HepG2 (cell line): Measurements from ENCODE around the gene CDK15. TPM values are rescaled to one million over a fixed set of nuclear protein-coding genes. Genes with fewer than 3 reads are reported as not detected.

ENCODE experiments used
- ATAC-seq: fragments of 200-7000 bp; cut with Tn5 transposase; 3 replicates; pipeline ENCODE4 v1.9.1; 2020; ENCODE audit warnings: mild to moderate bottlenecking, moderate library complexity
- BruUV-seq: library from RNA; stranded (reverse); fragments of 400-500 nt; replicated peaks from 2 replicates; lab custom pipeline; 2021; lab: Mats Ljungman, UMichigan
- CTCF ChIA-PET: fragments of 300-600 bp; formaldehyde crosslinking; extraction: SDS; loops from one replicate; lab custom pipeline; 2021; ENCODE audit warnings: low total read pairs, inconsistent platforms, low intra/inter-chr PET ratio; lab: Yijun Ruan, JAX
- POLR2A ChIA-PET: fragments of 350-600 bp; sonication (Branson Sonifier 250); formaldehyde crosslinking; loops from one replicate; lab custom pipeline; 2020; ENCODE audit warnings: antibody characterized with exemption, inconsistent platforms; lab: Yijun Ruan, JAX
- DNase-seq: peaks from one replicate; pipeline ENCODE4 v3.0.0-alpha.2; 2015; ENCODE audit warnings: low spot score
- FAIRE-seq: peaks from 3 replicates; lab custom pipeline; 2011; peaks lifted over from hg19 to GRCh38; lab: Jason Lieb, UNC
- H2AFZ ChIP-seq: one replicate; pipeline ENCODE4 v1.6.1; 2011; ENCODE audit warnings: low read length, inconsistent platforms
- H3K27ac ChIP-seq: fragments of 300-600 bp; 3 replicates; pipeline ENCODE4 v1.8.0; 2011; ENCODE audit warnings: mixed run types, mild to moderate bottlenecking, mixed read lengths, low read length, inconsistent platforms; ENCODE audit not compliant: insufficient read depth; ENCODE audit errors: extremely low read length
- H3K27me3 ChIP-seq, 2 experiments: fragments of 200-600 bp in 1 of 2; 2 replicates in 1 of 2; 3 replicates in 1 of 2; pipeline versions ENCODE4 v1.6.0 to v1.8.0; 2011; ENCODE audit warnings: low read length in 2 of 2, mild to moderate bottlenecking in 2 of 2, moderate library complexity in 2 of 2, inconsistent platforms in 1 of 2; ENCODE audit not compliant: insufficient read depth in 2 of 2, control insufficient read depth in 1 of 2
- H3K36me3 ChIP-seq, 2 experiments: fragments of 200-600 bp in 1 of 2; replicated peaks in 1 of 2; 2 replicates in 1 of 2; 3 replicates in 1 of 2; pipeline versions ENCODE4 v1.5.1 to v1.8.0; 2011; ENCODE audit warnings: low read length in 2 of 2, inconsistent platforms in 1 of 2; ENCODE audit not compliant: insufficient read depth in 2 of 2, control insufficient read depth in 1 of 2
- H3K4me1 ChIP-seq: 2 replicates; pipeline ENCODE4 v1.5.1; 2012; ENCODE audit warnings: low read length, inconsistent platforms; ENCODE audit not compliant: insufficient read depth
- H3K4me2 ChIP-seq: 2 replicates; pipeline ENCODE4 v1.6.0; 2011; ENCODE audit warnings: low read depth, low read length, inconsistent platforms
- H3K4me3 ChIP-seq, 3 experiments: fragments of 200-600 bp in 1 of 3; sonication (generic), shearing (Covaris generic) in 1 of 3; replicated peaks in 1 of 3; 2 replicates each; pipeline ENCODE4 v1.5.1; 2011 to 2016; ENCODE audit warnings: low read length in 3 of 3, inconsistent platforms in 2 of 3, low read depth in 2 of 3, mild to moderate bottlenecking in 2 of 3, control low read depth in 1 of 3, mixed read lengths in 1 of 3; ENCODE audit not compliant: insufficient read depth in 1 of 3
- H3K79me2 ChIP-seq: one replicate; pipeline ENCODE4 v1.6.1; 2011; ENCODE audit warnings: low read length, inconsistent platforms; ENCODE audit not compliant: insufficient read depth
- H3K9ac ChIP-seq: 2 replicates; pipeline ENCODE4 v1.6.0; 2011; ENCODE audit warnings: mild to moderate bottlenecking, low read depth, low read length, inconsistent platforms; ENCODE audit not compliant: insufficient read depth
- H3K9me3 ChIP-seq: 2 replicates; pipeline ENCODE4 v1.5.1; 2012; ENCODE audit warnings: mild to moderate bottlenecking, low read length
- H4K20me1 ChIP-seq: 2 replicates; pipeline ENCODE4 v1.6.0; 2011; ENCODE audit warnings: inconsistent platforms, mild to moderate bottlenecking, low read length, moderate library complexity; ENCODE audit not compliant: insufficient read depth
- AHR ChIP-seq: IDR thresholded peaks from 2 replicates; pipeline ENCODE4 v1.6.1; 2018; ENCODE audit warnings: missing genetic modification reagents, missing compliant biosample characterization
- ATRX ChIP-seq: sonication (generic); formaldehyde crosslinking; IDR thresholded peaks from 2 replicates; pipeline ENCODE4 v1.4.0; 2020; ENCODE audit warnings: missing genetic modification reagents, borderline replicate concordance
- CEBPB ChIP-seq: IDR thresholded peaks from 2 replicates; pipeline ENCODE4 v1.6.1; 2011; ENCODE audit warnings: low read depth, low read length, improper control_type of control experiment, borderline replicate concordance
- HMGXB4 ChIP-seq, 2 experiments: sonication (generic) in 1 of 2; formaldehyde crosslinking in 1 of 2; IDR thresholded peaks; 2 replicates each; pipeline versions ENCODE4 v1.4.0 to v1.6.1; 2018 to 2020; ENCODE audit warnings: missing genetic modification reagents in 2 of 2, borderline replicate concordance in 1 of 2, low read depth in 1 of 2, mild to moderate bottlenecking in 1 of 2, missing biosample characterization in 1 of 2
- HNRNPUL1 ChIP-seq: fragments of 200-400 bp; formaldehyde crosslinking; IDR thresholded peaks from 2 replicates; pipeline ENCODE4 v1.6.1; 2017; ENCODE audit warnings: low read depth, mild to moderate bottlenecking, low read length, moderate library complexity
- PRMT3 ChIP-seq: sonication (generic); formaldehyde crosslinking; IDR thresholded peaks from 2 replicates; pipeline ENCODE4 v1.8.1; 2022; ENCODE audit warnings: low read depth, mild to moderate bottlenecking, moderate library complexity, missing genetic modification reagents, borderline replicate concordance
- TGIF2 ChIP-seq: IDR thresholded peaks from 2 replicates; pipeline ENCODE4 v1.6.1; 2016; ENCODE audit warnings: control low read depth, missing compliant biosample characterization
- TRIM24 ChIP-seq: sonication (generic); formaldehyde crosslinking; IDR thresholded peaks from 2 replicates; pipeline ENCODE4 v1.8.0; 2022; ENCODE audit warnings: mild to moderate bottlenecking, missing genetic modification reagents
- ZBTB33 ChIP-seq: sonication (generic); formaldehyde crosslinking; IDR thresholded peaks from 2 replicates; pipeline ENCODE4 v1.4.0; 2020; ENCODE audit warnings: missing genetic modification reagents
- ZBTB8A ChIP-seq: sonication (generic); formaldehyde crosslinking; IDR thresholded peaks from 2 replicates; pipeline ENCODE4 v1.4.0; 2020; ENCODE audit warnings: mild to moderate bottlenecking, low read depth, missing genetic modification reagents, borderline replicate concordance
- ZNF337 ChIP-seq: sonication (generic); formaldehyde crosslinking; IDR thresholded peaks from 2 replicates; pipeline ENCODE4 v1.5.1; 2020; ENCODE audit warnings: missing genetic modification reagents, low read depth, mild to moderate bottlenecking, borderline replicate concordance
- ZNF567 ChIP-seq: sonication (generic); formaldehyde crosslinking; IDR thresholded peaks from 2 replicates; pipeline ENCODE4 v1.8.1; 2023; ENCODE audit warnings: mild to moderate bottlenecking, missing genetic modification reagents, borderline replicate concordance
- ZSCAN20 ChIP-seq: sonication (generic); formaldehyde crosslinking; IDR thresholded peaks from 2 replicates; pipeline ENCODE4 v1.4.0; 2020; ENCODE audit warnings: missing genetic modification reagents, mild to moderate bottlenecking, borderline replicate concordance
- WGBS: methylation state at CpG from one replicate; pipeline ENCODE4 v1.1.6; 2017; ENCODE audit warnings: low lambda C conversion rate; 5-methylcytosine and 5-hydroxymethylcytosine counted together
- in situ Hi-C: cut with HindIII; loops from 2 replicates; pipeline ENCODE4 v1.10.0; 2017; ENCODE audit warnings: low pct_unique_long_range_greater_than_20kb; ENCODE audit not compliant: extremely low pct_ligation_motif_present
- intact Hi-C: fragments of 100-400 bp; cut with micrococcal nuclease; formaldehyde crosslinking; loops from one replicate; pipeline ENCODE4 v1.10.0; 2022; ENCODE audit not compliant: unreplicated experiment
- polyA plus RNA-seq, 8 experiments: library from polyadenylated mRNA; depleted of rRNA in 3 of 8; stranded (reverse) in 7 of 8; unstranded in 1 of 8; fragments of >200 nt; fragmentation: Illumina TruSeq in 4 of 8; extraction: Trizol in 4 of 8; gene quantifications; 2 replicates each; pipeline versions ENCODE4 v1.2.1 to v1.2.3, GENCODE V29; 2011 to 2016; ENCODE audit warnings: low read depth in 4 of 8, missing spikeins in 1 of 8, mixed read lengths in 1 of 8; ENCODE audit not compliant: insufficient read depth in 1 of 8
- total RNA-seq, 5 experiments: library from RNA; depleted of rRNA; stranded (reverse); fragments of >200 nt; fragmentation: Illumina TruSeq; extraction: Trizol; gene quantifications; 2 replicates each; pipeline ENCODE4 v1.2.3, GENCODE V29; 2016; ENCODE audit warnings: low read depth in 1 of 5

The CDK15 gene
- total and polyA plus RNA-seq, 2 of the 13 experiments (the other 11 are each of a cell fraction or from before 2014, with no cell fraction given), result not detected

- TF ChIP-seq ZBTB33 (CRISPR knock-in tag) (no peak), ZSCAN20 (no peak), CEBPB (no peak), ZBTB8A (CRISPR knock-in tag) (no peak), TRIM24 (no peak), ZNF567 (CRISPR knock-in tag) (no peak), HMGXB4 (CRISPR knock-in tag; IDR thresholded peaks at IDR 0.05; ENCODE audit: borderline replicate concordance in 1 of 2, low read depth in 1 of 2) (no peak), PRMT3 (CRISPR knock-in tag) (no peak), HNRNPUL1 (no peak), ATRX (no peak), ZNF337 (no peak), AHR (CRISPR knock-in tag) (no peak), TGIF2 (CRISPR knock-in tag) (no peak)
- no peak overlapping the region for H3K4me2 ChIP-seq
- POLR2A ChIA-PET, result no interaction called here
- 26% methylated on average over 6 of the region's 7 CpGs for WGBS
- peaks cover 10% of the 10 kb centered on the region for H3K4me1 ChIP-seq
- H3K36me3 ChIP-seq, result no peaks in the 10 kb centered on the region
- peaks cover 8% of the 10 kb centered on the region; the same call in 1 of the 2 replicates for H3K9me3 ChIP-seq
- intact Hi-C loops (no loop called here), in situ Hi-C loops (no loop called here)
- no TSS peak for BruUV-seq
- H3K79me2 ChIP-seq, result no peaks in the 10 kb centered on the region
- ATAC-seq, result no peak
- FAIRE-seq, result no peak
- H3K27ac ChIP-seq, result no peak overlapping the region
- no peaks in the 10 kb centered on the region; a peak in 1 of 5 replicates for H3K27me3 ChIP-seq
- no peak for DNase-seq
- H3K4me3 ChIP-seq, result no peak overlapping the region
- H2AFZ ChIP-seq, result no peak overlapping the region
- CTCF ChIA-PET, result no interaction called here
- H4K20me1 ChIP-seq, result no peaks in the 10 kb centered on the region
- no peak overlapping the region for H3K9ac ChIP-seq
Observed at GRCh38 chr2:201931951-201932350, 125.6 kb downstream of the CDK15 start.
